KG1 (cell line): ENCODE results near the gene DNAH6.

Source experiments
- DNase-seq: peaks from one replicate; lab custom pipeline; 2025; lab: John Stamatoyannopoulos, UW

DNAH6 gene

GRCh38 chr2:84690225-84690624, 173.9 kb downstream of the DNAH6 start:
- no peak for DNase-seq

GRCh38 chr2:84694088-84694622, 177.9 kb downstream of the DNAH6 start:
- no peak for DNase-seq

- DNase-seq: no peak
Measured at GRCh38 chr2:84697895-84698294, 181.6 kb downstream of the DNAH6 start.

GRCh38 chr2:84700006-84700405, 183.7 kb downstream of the DNAH6 start:
- DNase-seq: no peak

GRCh38 chr2:84701880-84702279, 185.6 kb downstream of the DNAH6 start:
- DNase-seq: no peak

GRCh38 chr2:84702941-84703340, 186.6 kb downstream of the DNAH6 start:
- no peak for DNase-seq

GRCh38 chr2:84703831-84704230, 187.5 kb downstream of the DNAH6 start:
- no peak for DNase-seq

GRCh38 chr2:84704505-84705244, 188.4 kb downstream of the DNAH6 start:
- DNase-seq: no peak

- DNase-seq: no peak
Measured at GRCh38 chr2:84705858-84706257, 189.6 kb downstream of the DNAH6 start.

GRCh38 chr2:84708442-84708841, 192.1 kb downstream of the DNAH6 start:
- DNase-seq: no peak

GRCh38 chr2:84711651-84712050, 195.4 kb downstream of the DNAH6 start:
- no peak for DNase-seq

- DNase-seq: no peak
Measured at GRCh38 chr2:84713441-84713840, 197.1 kb downstream of the DNAH6 start.

- DNase-seq: no peak
Measured at GRCh38 chr2:84716564-84716963, 200.3 kb downstream of the DNAH6 start.

- DNase-seq: no peak
Measured at GRCh38 chr2:84717302-84717701, 201.0 kb downstream of the DNAH6 start.

GRCh38 chr2:84719434-84719833, 203.1 kb downstream of the DNAH6 start:
- DNase-seq: no peak

- DNase-seq: no peak
Measured at GRCh38 chr2:84723831-84724230, 207.5 kb downstream of the DNAH6 start.

- DNase-seq: no peak
Measured at GRCh38 chr2:84725717-84726116, 209.4 kb downstream of the DNAH6 start.

- DNase-seq: no peak
Measured at GRCh38 chr2:84727315-84727714, 211.0 kb downstream of the DNAH6 start.

- no peak for DNase-seq
Measured at GRCh38 chr2:84729224-84729623, 212.9 kb downstream of the DNAH6 start.

- DNase-seq: no peak
Measured at GRCh38 chr2:84731185-84731584, 214.9 kb downstream of the DNAH6 start.

GRCh38 chr2:84732897-84733778, 216.8 kb downstream of the DNAH6 start:
- DNase-seq: no peak

- no peak for DNase-seq
Measured at GRCh38 chr2:84735389-84735788, 219.1 kb downstream of the DNAH6 start.
